ENCODE results near the gene MTIF3. TPM values are rescaled to one million over a fixed set of nuclear protein-coding genes. Genes with fewer than 3 reads are reported as not detected.

The MTIF3 gene
- polyA plus RNA-seq, 1 donor (not counting 4 experiments of a cell fraction or from before 2014, with no cell fraction given): 56.1 TPM

GRCh38 chr13:27465611-27466010 lies 15.2 kb upstream of the MTIF3 start:
- DNase-seq (ENCODE audit: low read depth, low spot score): no peak

GRCh38 chr13:27463500-27463899 lies 13.1 kb upstream of the MTIF3 start:
- no peak overlapping the region for H3K9ac ChIP-seq (ENCODE audit: control insufficient read depth, extremely low read depth, insufficient read depth, low read length)
- H4K20me1 ChIP-seq (ENCODE audit: control insufficient read depth, extremely low read depth, insufficient read depth, low read length): no peaks in the 10 kb centered on the region
- H3K36me3 ChIP-seq (ENCODE audit: control insufficient read depth in 2 of 2, extremely low read depth in 1 of 2, insufficient read depth in 2 of 2, low read length in 2 of 2): no peaks in the 10 kb centered on the region
- H3K79me2 ChIP-seq (ENCODE audit: control insufficient read depth, insufficient read depth, low read length): no peaks in the 10 kb centered on the region
- dilution Hi-C loops (cut with MboI; ENCODE audit: extremely low pct_ligation_motif_present, low sequenced_read_pairs): no loop called here
- H3K27ac ChIP-seq (ENCODE audit: control insufficient read depth, insufficient read depth, low read length): no peak overlapping the region
- H3K27me3 ChIP-seq (ENCODE audit: control insufficient read depth, extremely low read depth, insufficient read depth, low read length): no peaks in the 10 kb centered on the region
- TF ChIP-seq CTCF (optimal IDR thresholded peaks at IDR 0.05 in 1 of 3, IDR thresholded peaks at IDR 0.05 in 1 of 3, conservative IDR thresholded peaks at IDR 0.05 in 1 of 3; ENCODE audit: extremely low read depth in 1 of 3, insufficient read depth in 2 of 3, low read length in 3 of 3) (no peak), EZH2 (IDR thresholded peaks at IDR 0.05; ENCODE audit: low read length) (no peak)
- DNase-seq (ENCODE audit: low read depth, low spot score) (no peak), FAIRE-seq (no peak)
- H3K9me3 ChIP-seq (ENCODE audit: control insufficient read depth, low read depth, low read length): no peaks in the 10 kb centered on the region
- H3K9me1 ChIP-seq (ENCODE audit: control insufficient read depth, extremely low read depth, insufficient read depth, low read length): no peaks in the 10 kb centered on the region
- no peak overlapping the region for H3K4me3 ChIP-seq (ENCODE audit: control insufficient read depth in 2 of 3, extremely low read depth in 1 of 3, insufficient read depth in 2 of 3, low read depth in 1 of 3, low read length in 3 of 3)
- no peak overlapping the region for H2AFZ ChIP-seq (ENCODE audit: control insufficient read depth, low read length)
- no peaks in the 10 kb centered on the region for H3K4me1 ChIP-seq (ENCODE audit: control insufficient read depth, extremely low read depth, insufficient read depth, low read length)
- H3K4me2 ChIP-seq (ENCODE audit: control insufficient read depth, extremely low read depth, insufficient read depth, low read depth, low read length): no peak overlapping the region

More at GRCh38 chr13:27465611-27466010, 15.2 kb upstream of the MTIF3 start:
- no peaks in the 10 kb centered on the region for H3K4me1 ChIP-seq (ENCODE audit: control insufficient read depth, extremely low read depth, insufficient read depth, low read length)
- H3K27ac ChIP-seq (ENCODE audit: control insufficient read depth, insufficient read depth, low read length): no peak overlapping the region
- no peaks in the 10 kb centered on the region for H3K36me3 ChIP-seq (ENCODE audit: control insufficient read depth in 2 of 2, extremely low read depth in 1 of 2, insufficient read depth in 2 of 2, low read length in 2 of 2)
- dilution Hi-C loops (cut with MboI; ENCODE audit: extremely low pct_ligation_motif_present, low sequenced_read_pairs): no loop called here
- no peaks in the 10 kb centered on the region for H3K79me2 ChIP-seq (ENCODE audit: control insufficient read depth, insufficient read depth, low read length)
- FAIRE-seq: no peak
- no peak overlapping the region for H3K4me3 ChIP-seq (ENCODE audit: control insufficient read depth in 2 of 3, extremely low read depth in 1 of 3, insufficient read depth in 2 of 3, low read depth in 1 of 3, low read length in 3 of 3)
- no peaks in the 10 kb centered on the region for H4K20me1 ChIP-seq (ENCODE audit: control insufficient read depth, extremely low read depth, insufficient read depth, low read length)
- no peaks in the 10 kb centered on the region for H3K27me3 ChIP-seq (ENCODE audit: control insufficient read depth, extremely low read depth, insufficient read depth, low read length)
- H3K9me3 ChIP-seq (ENCODE audit: control insufficient read depth, low read depth, low read length): no peaks in the 10 kb centered on the region
- TF ChIP-seq CTCF (optimal IDR thresholded peaks at IDR 0.05 in 1 of 3, IDR thresholded peaks at IDR 0.05 in 1 of 3, conservative IDR thresholded peaks at IDR 0.05 in 1 of 3; ENCODE audit: extremely low read depth in 1 of 3, insufficient read depth in 2 of 3, low read length in 3 of 3) (no peak), EZH2 (IDR thresholded peaks at IDR 0.05; ENCODE audit: low read length) (no peak)
- H3K4me2 ChIP-seq (ENCODE audit: control insufficient read depth, extremely low read depth, insufficient read depth, low read depth, low read length): no peak overlapping the region
- no peaks in the 10 kb centered on the region for H3K9me1 ChIP-seq (ENCODE audit: control insufficient read depth, extremely low read depth, insufficient read depth, low read length)
- no peak overlapping the region for H2AFZ ChIP-seq (ENCODE audit: control insufficient read depth, low read length)
- H3K9ac ChIP-seq (ENCODE audit: control insufficient read depth, extremely low read depth, insufficient read depth, low read length): no peak overlapping the region
